PFSK-1 (cell line): Measurements from ENCODE around the gene ZNF580.

Experiments used
- FOXP2 ChIP-seq: optimal IDR thresholded peaks from 2 replicates; pipeline ENCODE3; 2011; ENCODE audit warnings: borderline replicate concordance, control low read depth, inconsistent platforms; ENCODE audit not compliant: insufficient read depth; ENCODE audit errors: extremely low read length, extremely low read depth
- POLR2AphosphoS5 ChIP-seq: IDR thresholded peaks from 2 replicates; pipeline ENCODE4 v1.6.1; 2012; ENCODE audit warnings: low read depth, mild to moderate bottlenecking, control low read depth, low read length, moderate library complexity
- SIN3A ChIP-seq: IDR thresholded peaks from 2 replicates; pipeline ENCODE4 v1.6.1; 2012; ENCODE audit warnings: mild to moderate bottlenecking, low read length, moderate library complexity, borderline replicate concordance; ENCODE audit not compliant: insufficient read depth
- TAF1 ChIP-seq: IDR thresholded peaks from 2 replicates; pipeline ENCODE4 v1.6.1; 2012; ENCODE audit warnings: low read length, control low read depth, borderline replicate concordance; ENCODE audit not compliant: insufficient read depth
- TF ChIP-seq, protein P1 (sequence below), 2 experiments: IDR thresholded peaks; 2 replicates each; pipeline versions ENCODE4 v1.6.1 to v1.8.0; 2011 to 2012; ENCODE audit warnings: low read depth in 2 of 2, low read length in 2 of 2, control low read depth in 1 of 2, inconsistent platforms in 1 of 2, mild to moderate bottlenecking in 1 of 2, moderate library complexity in 1 of 2; ENCODE audit not compliant: insufficient read depth in 1 of 2

The ZNF580 gene

DNA sequence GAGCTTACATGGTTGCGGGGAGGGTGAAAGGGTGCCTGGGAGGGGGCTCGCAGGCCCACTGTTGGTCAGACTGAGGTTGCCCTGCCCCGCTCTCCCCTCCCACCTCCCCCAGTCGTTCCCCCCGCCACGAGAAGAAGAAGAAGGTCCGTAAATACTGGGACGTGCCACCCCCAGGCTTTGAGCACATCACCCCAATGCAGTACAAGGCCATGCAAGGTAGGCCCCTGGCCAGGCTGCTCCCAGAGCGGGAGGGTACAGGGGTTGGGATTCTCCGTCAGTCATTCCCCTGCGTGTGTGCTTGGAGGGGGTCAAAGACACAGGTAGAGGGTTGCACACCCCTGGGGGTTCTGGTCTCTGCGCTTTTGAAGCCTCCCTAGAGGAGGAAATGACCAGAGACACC, 19.6 kb downstream of the ZNF580 start:
- TF ChIP-seq SIN3A (no peak), FOXP2 (no peak), TAF1 (no peak), POLR2AphosphoS5 (no peak)
- TF ChIP-seq, protein P1, sequence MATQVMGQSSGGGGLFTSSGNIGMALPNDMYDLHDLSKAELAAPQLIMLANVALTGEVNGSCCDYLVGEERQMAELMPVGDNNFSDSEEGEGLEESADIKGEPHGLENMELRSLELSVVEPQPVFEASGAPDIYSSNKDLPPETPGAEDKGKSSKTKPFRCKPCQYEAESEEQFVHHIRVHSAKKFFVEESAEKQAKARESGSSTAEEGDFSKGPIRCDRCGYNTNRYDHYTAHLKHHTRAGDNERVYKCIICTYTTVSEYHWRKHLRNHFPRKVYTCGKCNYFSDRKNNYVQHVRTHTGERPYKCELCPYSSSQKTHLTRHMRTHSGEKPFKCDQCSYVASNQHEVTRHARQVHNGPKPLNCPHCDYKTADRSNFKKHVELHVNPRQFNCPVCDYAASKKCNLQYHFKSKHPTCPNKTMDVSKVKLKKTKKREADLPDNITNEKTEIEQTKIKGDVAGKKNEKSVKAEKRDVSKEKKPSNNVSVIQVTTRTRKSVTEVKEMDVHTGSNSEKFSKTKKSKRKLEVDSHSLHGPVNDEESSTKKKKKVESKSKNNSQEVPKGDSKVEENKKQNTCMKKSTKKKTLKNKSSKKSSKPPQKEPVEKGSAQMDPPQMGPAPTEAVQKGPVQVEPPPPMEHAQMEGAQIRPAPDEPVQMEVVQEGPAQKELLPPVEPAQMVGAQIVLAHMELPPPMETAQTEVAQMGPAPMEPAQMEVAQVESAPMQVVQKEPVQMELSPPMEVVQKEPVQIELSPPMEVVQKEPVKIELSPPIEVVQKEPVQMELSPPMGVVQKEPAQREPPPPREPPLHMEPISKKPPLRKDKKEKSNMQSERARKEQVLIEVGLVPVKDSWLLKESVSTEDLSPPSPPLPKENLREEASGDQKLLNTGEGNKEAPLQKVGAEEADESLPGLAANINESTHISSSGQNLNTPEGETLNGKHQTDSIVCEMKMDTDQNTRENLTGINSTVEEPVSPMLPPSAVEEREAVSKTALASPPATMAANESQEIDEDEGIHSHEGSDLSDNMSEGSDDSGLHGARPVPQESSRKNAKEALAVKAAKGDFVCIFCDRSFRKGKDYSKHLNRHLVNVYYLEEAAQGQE (IDR thresholded peaks at IDR 0.05; ENCODE audit: insufficient read depth in 1 of 2, low read depth in 2 of 2, low read length in 2 of 2) = no peak

DNA sequence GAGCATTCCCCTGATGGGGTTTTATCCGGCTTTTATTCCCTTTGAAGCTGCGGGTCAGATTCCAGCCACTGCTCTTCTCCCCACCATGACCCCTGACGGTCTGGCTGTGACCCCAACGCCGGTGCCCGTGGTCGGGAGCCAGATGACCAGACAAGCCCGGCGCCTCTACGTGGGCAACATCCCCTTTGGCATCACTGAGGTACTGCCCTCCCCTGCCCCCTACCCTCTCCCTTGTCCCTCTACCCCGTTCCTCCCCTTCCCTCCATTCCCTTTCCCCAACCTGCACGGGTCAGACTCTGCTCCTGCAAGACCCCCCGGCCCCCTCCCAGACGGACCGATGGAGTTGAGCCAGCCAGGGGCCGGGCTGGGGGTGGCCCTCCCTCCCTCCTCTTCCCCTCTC, 20.2 kb downstream of the ZNF580 start:
- TF ChIP-seq POLR2AphosphoS5 (no peak), FOXP2 (no peak), SIN3A (no peak), TAF1 (no peak)
- TF ChIP-seq, protein P1 (IDR thresholded peaks at IDR 0.05; ENCODE audit: insufficient read depth in 1 of 2, low read depth in 2 of 2, low read length in 2 of 2) = no peak

DNA sequence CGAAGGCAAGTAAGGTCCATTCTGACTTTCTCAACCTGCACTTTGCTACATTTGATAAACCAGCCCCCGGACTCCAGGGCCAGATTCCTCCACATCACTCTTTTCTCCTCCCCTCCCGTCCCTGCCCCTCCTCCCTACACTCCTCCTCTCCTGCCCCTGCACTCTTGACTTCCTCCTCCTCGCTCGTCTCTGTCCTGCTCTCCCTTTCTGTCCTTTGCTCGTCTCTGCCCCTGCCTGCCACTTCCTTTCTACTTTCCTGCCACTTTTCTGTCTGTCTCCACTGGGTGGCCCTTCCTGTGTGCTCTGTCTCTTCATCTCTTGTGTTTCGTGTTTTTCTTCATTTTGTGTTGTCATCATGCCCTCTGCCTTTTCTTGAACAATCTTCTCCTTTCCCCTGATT, 21.0 kb downstream of the ZNF580 start:
- TF ChIP-seq SIN3A (no peak), POLR2AphosphoS5 (no peak), TAF1 (no peak), FOXP2 (no peak)
- TF ChIP-seq, protein P1 (IDR thresholded peaks at IDR 0.05; ENCODE audit: insufficient read depth in 1 of 2, low read depth in 2 of 2, low read length in 2 of 2) = no peak

DNA sequence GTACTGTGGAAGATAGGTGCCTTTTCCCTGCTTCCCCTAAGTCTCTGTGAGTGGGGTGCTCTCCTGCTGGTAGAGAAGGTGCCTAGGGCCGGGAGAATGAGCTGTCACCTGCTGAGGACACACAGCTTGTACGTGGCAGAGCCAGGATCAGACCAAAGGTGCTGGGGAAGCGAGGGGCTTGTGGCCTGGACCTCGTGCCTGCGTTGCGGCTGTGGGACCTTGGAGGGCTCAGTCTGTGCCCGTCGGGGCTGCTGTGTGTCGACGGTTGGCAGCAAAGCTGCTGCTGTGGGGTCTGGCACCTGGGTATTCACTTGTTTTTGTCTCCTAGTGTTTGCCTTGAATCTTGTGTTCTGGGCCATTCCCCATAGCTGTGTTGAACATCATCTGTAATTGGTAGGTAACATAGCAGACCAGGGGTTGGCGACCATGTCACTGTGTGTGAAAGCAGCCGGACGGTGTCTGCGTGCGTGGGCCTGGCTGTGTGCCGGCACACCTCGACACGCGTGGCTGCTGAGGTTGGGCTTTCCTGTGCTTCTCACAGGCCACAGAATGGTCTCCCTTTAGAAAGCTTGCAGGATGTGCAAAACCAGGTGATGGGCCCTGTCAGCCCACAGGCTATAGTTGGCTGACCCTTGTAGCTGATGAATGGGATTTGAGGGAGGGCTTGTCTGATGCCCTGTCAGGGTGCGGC, 23.2 kb downstream of the ZNF580 start:
- no peak for TF ChIP-seq POLR2AphosphoS5
- no peak for TF ChIP-seq TAF1
- TF ChIP-seq SIN3A = no peak
- TF ChIP-seq, protein P1 (IDR thresholded peaks at IDR 0.05; ENCODE audit: insufficient read depth in 1 of 2, low read depth in 2 of 2, low read length in 2 of 2) = no peak

DNA sequence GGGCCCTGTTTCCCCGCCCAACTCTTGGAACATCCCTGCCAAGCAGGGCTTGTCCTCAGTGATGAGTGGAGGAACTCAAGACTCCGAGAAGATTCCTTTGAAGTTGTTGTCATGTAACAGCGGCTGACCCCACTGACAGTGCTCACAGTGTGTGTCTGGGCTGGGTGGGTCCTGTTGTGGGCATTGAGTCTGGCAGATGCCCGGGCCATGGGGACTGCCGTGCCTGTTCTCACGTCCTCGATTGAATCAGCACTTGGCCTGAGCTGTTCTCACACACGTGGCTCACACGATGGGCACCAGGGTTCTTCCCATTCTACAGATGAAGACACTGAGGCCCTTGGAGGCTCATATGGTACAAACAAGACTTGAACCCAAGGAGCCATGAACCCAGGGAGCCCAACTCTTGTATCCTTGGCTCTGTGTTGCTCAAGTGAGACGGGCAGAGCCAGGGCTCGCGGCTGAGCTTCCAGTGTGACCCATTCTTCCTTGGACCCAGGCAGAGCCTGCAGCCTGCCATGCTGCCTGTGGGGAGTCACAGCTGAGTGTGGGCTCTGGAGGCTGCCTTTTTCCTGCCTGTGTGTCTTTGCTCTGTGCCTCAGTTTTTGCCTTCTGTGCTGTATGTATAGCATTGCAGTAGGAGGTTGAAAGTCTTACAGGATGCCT, 25.7 kb downstream of the ZNF580 start:
- no peak for TF ChIP-seq SIN3A
- TF ChIP-seq POLR2AphosphoS5 = no peak
- TF ChIP-seq TAF1 = no peak
- TF ChIP-seq FOXP2 = no peak
- TF ChIP-seq, protein P1 (IDR thresholded peaks at IDR 0.05; ENCODE audit: insufficient read depth in 1 of 2, low read depth in 2 of 2, low read length in 2 of 2) = no peak
